OCI-LY1 (cell line): ENCODE measurements around the gene LTBP4.

Source experiments
- H2AFZ ChIP-seq: fragments of 200-600 bp; sonication (generic), shearing (Covaris generic); 2 replicates; pipeline ENCODE4 v1.6.0; 2014; ENCODE audit warnings: antibody characterized with exemption, mild to moderate bottlenecking, low read length
- H3F3A ChIP-seq: fragments of 200-600 bp; sonication (generic), shearing (Covaris generic); 2 replicates; pipeline ENCODE4 v1.6.0; 2014; ENCODE audit warnings: mild to moderate bottlenecking, antibody characterized with exemption, low read length, moderate library complexity; ENCODE audit not compliant: insufficient read depth
- H3K27ac ChIP-seq: fragments of 200-600 bp; sonication (generic); 2 replicates; pipeline ENCODE4 v1.5.1; 2014; ENCODE audit warnings: low read length, mixed run types, mild to moderate bottlenecking, low read depth; ENCODE audit not compliant: poor library complexity, severe bottlenecking
- H3K27me3 ChIP-seq: fragments of 200-600 bp; sonication (generic); 2 replicates; pipeline ENCODE4 v1.6.0; 2014; ENCODE audit warnings: antibody characterized with exemption, mild to moderate bottlenecking, low read length, moderate library complexity; ENCODE audit not compliant: insufficient read depth
- H3K36me3 ChIP-seq: fragments of 200-600 bp; sonication (generic); 2 replicates; pipeline ENCODE4 v1.6.1; 2014; ENCODE audit warnings: mild to moderate bottlenecking, antibody characterized with exemption, low read length, moderate library complexity, mixed read lengths; ENCODE audit not compliant: insufficient read depth
- H3K4me1 ChIP-seq: fragments of 200-600 bp; sonication (generic); 2 replicates; pipeline ENCODE4 v1.5.1; 2014; ENCODE audit warnings: mild to moderate bottlenecking, low read length, moderate library complexity; ENCODE audit not compliant: insufficient read depth, severe bottlenecking
- H3K4me2 ChIP-seq: fragments of 200-600 bp; sonication (generic), shearing (Covaris generic); 2 replicates; pipeline ENCODE4 v1.6.1; 2014; ENCODE audit warnings: low read length
- H3K4me3 ChIP-seq: fragments of 200-600 bp; sonication (generic); 2 replicates; pipeline ENCODE4 v1.5.1; 2014; ENCODE audit warnings: low read length, low read depth, mild to moderate bottlenecking, mixed read lengths; ENCODE audit not compliant: poor library complexity, severe bottlenecking
- H3K79me2 ChIP-seq: fragments of 200-600 bp; shearing (Covaris generic); 2 replicates; pipeline ENCODE4 v1.6.1; 2016; ENCODE audit warnings: mixed run types, low read length, mixed read lengths; ENCODE audit not compliant: insufficient read depth
- H3K9ac ChIP-seq: fragments of 200-600 bp; sonication (generic), shearing (Covaris generic); 2 replicates; pipeline ENCODE4 v1.6.1; 2014; ENCODE audit warnings: mild to moderate bottlenecking, low read length, mixed read lengths
- H3K9me2 ChIP-seq: fragments of 200-600 bp; sonication (generic), shearing (Covaris generic); 2 replicates; pipeline ENCODE4 v1.6.1; 2014; ENCODE audit warnings: low read depth, mild to moderate bottlenecking, low read length, mixed read lengths
- H3K9me3 ChIP-seq: fragments of 200-600 bp; shearing (Covaris generic); 2 replicates; pipeline ENCODE4 v1.6.1; 2014; ENCODE audit warnings: low read length, mixed read lengths
- H4K20me1 ChIP-seq: fragments of 200-600 bp; sonication (generic), shearing (Covaris generic); 2 replicates; pipeline ENCODE4 v1.6.0; 2016; ENCODE audit warnings: mild to moderate bottlenecking, low read length; ENCODE audit not compliant: insufficient read depth
- CTCF ChIP-seq: fragments of 200-600 bp; sonication (generic), shearing (Covaris generic); IDR thresholded peaks from 2 replicates; pipeline ENCODE4 v1.5.1; 2017; ENCODE audit warnings: mild to moderate bottlenecking, antibody characterized with exemption, low read length, moderate library complexity, mixed read lengths
- EZH2 ChIP-seq: fragments of 200-600 bp; sonication (generic), shearing (Covaris generic); IDR thresholded peaks from 2 replicates; pipeline ENCODE4 v1.8.0; 2017; ENCODE audit warnings: borderline replicate concordance, mixed run types, mild to moderate bottlenecking, antibody characterized with exemption, low read length, moderate library complexity, mixed read lengths

LTBP4 gene

GRCh38 chr19:40612831-40613689 is 11.9 kb downstream of the LTBP4 start:
- no peaks in the 10 kb centered on the region for H3K79me2 ChIP-seq
- no peaks in the 10 kb centered on the region for H3K9me3 ChIP-seq
- H3F3A ChIP-seq = no peaks in the 10 kb centered on the region
- peak overlapping the region; percentile 89 for H3K27ac ChIP-seq
- no peaks in the 10 kb centered on the region for H3K9me2 ChIP-seq
- H3K27me3 ChIP-seq = no peaks in the 10 kb centered on the region
- peaks cover 41% of the 10 kb centered on the region for H3K4me1 ChIP-seq
- no peaks in the 10 kb centered on the region for H4K20me1 ChIP-seq
- peak overlapping the region; percentile 80 for H3K9ac ChIP-seq
- peak overlapping the region; percentile 91 for H3K4me2 ChIP-seq
- peak overlapping the region; percentile 82 for H3K4me3 ChIP-seq
- peaks cover 20% of the 10 kb centered on the region; the same call in 1 of the 2 replicates for H3K36me3 ChIP-seq
- H2AFZ ChIP-seq = no peak overlapping the region
- TF ChIP-seq EZH2 = no peak
- TF ChIP-seq CTCF = no peak

DNA sequence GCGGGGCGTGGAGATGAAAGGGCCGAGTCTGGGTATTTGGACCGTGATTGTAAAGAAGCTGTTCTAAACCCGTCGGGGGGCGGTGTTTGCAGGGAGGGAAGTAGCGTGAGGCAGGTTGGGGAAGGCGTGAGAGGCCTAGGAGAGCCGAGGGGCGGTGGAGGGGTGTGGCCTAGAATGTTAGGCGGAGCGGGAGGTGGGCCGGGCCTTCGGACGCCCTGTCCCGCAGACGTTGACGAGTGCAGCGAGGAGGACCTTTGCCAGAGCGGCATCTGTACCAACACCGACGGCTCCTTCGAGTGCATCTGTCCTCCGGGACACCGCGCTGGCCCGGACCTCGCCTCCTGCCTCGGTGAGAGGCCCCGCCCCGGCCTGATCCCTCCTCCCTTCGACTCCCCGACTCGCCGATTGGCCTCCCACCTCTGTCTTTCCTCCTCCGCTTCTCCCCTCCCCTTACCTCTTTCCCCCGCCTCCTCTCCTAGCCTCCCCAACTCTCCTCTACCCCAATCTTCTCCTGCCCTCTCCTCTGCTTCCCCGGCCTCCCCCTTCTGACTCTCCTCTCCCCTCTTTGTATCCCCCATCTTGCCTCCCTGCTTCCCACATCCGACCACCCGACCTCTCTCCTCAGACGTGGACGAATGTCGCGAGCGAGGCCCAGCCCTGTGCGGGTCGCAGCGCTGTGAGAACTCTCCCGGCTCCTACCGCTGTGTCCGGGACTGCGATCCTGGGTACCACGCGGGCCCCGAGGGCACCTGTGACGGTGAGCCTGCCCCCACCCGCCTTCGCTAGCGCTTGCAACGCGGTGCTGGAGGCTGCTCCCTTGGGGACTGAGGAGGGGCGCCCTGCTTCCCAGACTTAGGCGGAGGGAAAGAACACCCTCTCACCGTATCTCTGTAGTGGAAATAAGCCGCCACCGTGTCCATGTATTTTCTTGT is 12.8 kb downstream of the LTBP4 start:
- H4K20me1 ChIP-seq = no peaks in the 10 kb centered on the region
- H2AFZ ChIP-seq = no peak overlapping the region
- H3K79me2 ChIP-seq = no peaks in the 10 kb centered on the region
- H3K4me1 ChIP-seq = peaks cover 40% of the 10 kb centered on the region
- H3F3A ChIP-seq = no peaks in the 10 kb centered on the region
- H3K27me3 ChIP-seq = no peaks in the 10 kb centered on the region
- H3K9me3 ChIP-seq = no peaks in the 10 kb centered on the region
- H3K4me2 ChIP-seq = peak overlapping the region; percentile 91
- TF ChIP-seq EZH2 = no peak
- TF ChIP-seq CTCF = no peak
- H3K9me2 ChIP-seq = no peaks in the 10 kb centered on the region
- H3K9ac ChIP-seq = peak overlapping the region; percentile 80
- peak overlapping the region; percentile 87 for H3K27ac ChIP-seq
- peak overlapping the region; percentile 82 for H3K4me3 ChIP-seq
- H3K36me3 ChIP-seq = peaks cover 28% of the 10 kb centered on the region; the same call in 1 of the 2 replicates

DNA sequence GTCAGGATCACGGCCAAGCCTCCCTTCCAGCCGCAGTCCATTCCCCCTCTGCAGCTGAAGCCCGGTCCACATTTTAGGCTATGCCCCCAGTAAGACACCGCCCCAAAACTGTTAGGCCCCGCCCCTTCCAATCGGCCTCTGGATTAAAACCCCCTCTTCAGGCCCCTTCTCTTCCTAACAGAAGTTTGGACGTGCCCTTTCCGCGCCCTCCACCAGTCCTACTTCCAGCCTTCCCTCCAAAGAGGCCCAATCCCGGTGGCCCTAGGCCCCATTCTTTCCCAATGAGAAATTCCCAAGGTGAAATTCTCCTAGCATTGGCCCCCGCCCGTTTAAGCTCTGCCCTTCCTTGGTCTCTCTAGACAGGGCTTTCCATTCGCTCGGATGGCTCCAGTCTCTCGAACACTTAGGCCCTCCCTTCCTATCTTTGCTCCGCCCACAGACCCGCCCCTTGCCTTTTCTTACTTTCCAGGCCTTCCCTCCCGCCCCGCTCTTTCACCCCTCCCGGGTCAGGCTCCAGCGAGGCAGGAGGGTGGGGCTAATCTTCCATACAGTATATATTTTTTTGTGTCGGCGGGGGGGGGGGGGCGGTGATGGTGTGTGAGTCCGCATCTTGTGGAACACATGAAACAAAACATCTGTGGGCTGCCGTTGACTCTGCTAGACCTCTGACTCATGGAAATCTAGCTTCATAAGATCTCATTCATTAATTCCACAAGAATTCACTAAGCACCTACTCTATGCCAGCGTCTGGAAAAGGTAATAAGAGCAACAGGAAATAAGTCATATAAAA is 13.6 kb downstream of the LTBP4 start:
- H3K9me3 ChIP-seq = no peaks in the 10 kb centered on the region
- peak overlapping the region; percentile 91 for H3K4me2 ChIP-seq
- H2AFZ ChIP-seq = no peak overlapping the region
- peaks cover 37% of the 10 kb centered on the region for H3K36me3 ChIP-seq
- no peaks in the 10 kb centered on the region for H3F3A ChIP-seq
- peak overlapping the region; percentile 87 for H3K27ac ChIP-seq
- no peak for TF ChIP-seq EZH2
- no peak for TF ChIP-seq CTCF
- no peaks in the 10 kb centered on the region for H3K79me2 ChIP-seq
- H3K27me3 ChIP-seq = no peaks in the 10 kb centered on the region
- no peaks in the 10 kb centered on the region for H4K20me1 ChIP-seq
- no peaks in the 10 kb centered on the region for H3K9me2 ChIP-seq
- peak overlapping the region; percentile 82 for H3K4me3 ChIP-seq
- H3K4me1 ChIP-seq = peaks cover 34% of the 10 kb centered on the region
- H3K9ac ChIP-seq = peak overlapping the region; percentile 80
